Activated CD8-positive, alpha-beta T cell treated with anti-CD3 and anti-CD28 coated beads for 36 hours (primary cell): ENCODE results near the gene IL1A. TPM values are rescaled to one million over a fixed set of nuclear protein-coding genes. Genes with fewer than 3 reads are reported as not detected.
A peak's percentile ranks its signal among the peaks of the same experiment; 100 is the strongest.

Experiments used
- ATAC-seq: fragments of 200-7000 bp; cut with Tn5 transposase; one replicate; pipeline ENCODE4 v1.10.0; 2021; ENCODE audit warnings: mild to moderate bottlenecking, moderate library complexity
- CTCF ChIA-PET: fragments of 350-600 bp; sonication (Branson Sonifier 250); formaldehyde crosslinking; loops from one replicate; lab custom pipeline; 2021; ENCODE audit warnings: antibody characterized with exemption; lab: Charles Lee
- POLR2A ChIA-PET: fragments of 350-600 bp; sonication (Branson Sonifier 250); formaldehyde crosslinking; loops from one replicate; lab custom pipeline; 2021; ENCODE audit warnings: antibody characterized with exemption; lab: Charles Lee
- DNase-seq: peaks from one replicate; pipeline ENCODE4 v3.0.0-alpha.2; 2020
- H3K27ac Mint-ChIP-seq: one replicate; pipeline ENCODE4 v1.8.0; 2021; ENCODE audit warnings: mild to moderate bottlenecking, mixed read lengths
- H3K27me3 Mint-ChIP-seq: one replicate; pipeline ENCODE4 v1.8.0; 2021; ENCODE audit warnings: mixed read lengths
- H3K36me3 Mint-ChIP-seq: one replicate; pipeline ENCODE4 v1.8.0; 2021; ENCODE audit warnings: low read depth, mixed read lengths
- H3K4me1 Mint-ChIP-seq: one replicate; pipeline ENCODE4 v1.8.0; 2021; ENCODE audit warnings: low read depth, mixed read lengths
- H3K4me3 Mint-ChIP-seq: one replicate; pipeline ENCODE4 v1.8.0; 2021; ENCODE audit warnings: mild to moderate bottlenecking, moderate library complexity, mixed read lengths
- H3K9me3 Mint-ChIP-seq: one replicate; pipeline ENCODE4 v1.8.0; 2021; ENCODE audit warnings: mixed read lengths
- intact Hi-C: fragments of 100-400 bp; cut with micrococcal nuclease; formaldehyde crosslinking; loops from one replicate; pipeline ENCODE4 v1.10.0; 2022
- total RNA-seq, 2 experiments: library from RNA; stranded (reverse); gene quantifications; one replicate each; pipeline ENCODE4 v1.2.3, GENCODE V29; 2021
- TF ChIP-seq, protein P1 (sequence below): fragments of 200-600 bp; IDR thresholded peaks from one replicate; pipeline ENCODE4 v1.8.0; 2022; ENCODE audit warnings: antibody characterized with exemption, mild to moderate bottlenecking

IL1A gene
- total RNA-seq, 2 experiments from 2014 or later = 0.69 to 0.99 TPM

DNA sequence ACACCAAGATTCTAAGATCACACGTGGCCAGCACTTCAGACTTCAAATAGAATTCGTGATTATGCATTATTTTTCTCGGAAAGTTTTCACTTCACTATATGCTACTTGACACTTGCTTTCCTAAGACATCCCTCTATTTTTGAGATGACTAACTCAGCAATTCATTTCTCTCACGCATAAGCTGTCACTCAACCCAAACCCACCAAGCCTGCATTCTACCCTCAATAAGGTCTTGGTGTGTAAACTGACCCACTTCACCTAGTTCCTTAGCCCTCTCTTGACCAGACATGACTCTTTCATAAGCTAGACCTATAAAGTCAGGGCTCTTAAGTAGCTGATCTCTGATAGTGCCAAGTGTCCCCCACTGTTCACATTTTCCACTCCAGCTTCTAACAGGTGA, 31.6 kb downstream of the IL1A start:
- ATAC-seq (no peak), DNase-seq (no peak)
- intact Hi-C loops = no loop called here
- TF ChIP-seq, protein P1, sequence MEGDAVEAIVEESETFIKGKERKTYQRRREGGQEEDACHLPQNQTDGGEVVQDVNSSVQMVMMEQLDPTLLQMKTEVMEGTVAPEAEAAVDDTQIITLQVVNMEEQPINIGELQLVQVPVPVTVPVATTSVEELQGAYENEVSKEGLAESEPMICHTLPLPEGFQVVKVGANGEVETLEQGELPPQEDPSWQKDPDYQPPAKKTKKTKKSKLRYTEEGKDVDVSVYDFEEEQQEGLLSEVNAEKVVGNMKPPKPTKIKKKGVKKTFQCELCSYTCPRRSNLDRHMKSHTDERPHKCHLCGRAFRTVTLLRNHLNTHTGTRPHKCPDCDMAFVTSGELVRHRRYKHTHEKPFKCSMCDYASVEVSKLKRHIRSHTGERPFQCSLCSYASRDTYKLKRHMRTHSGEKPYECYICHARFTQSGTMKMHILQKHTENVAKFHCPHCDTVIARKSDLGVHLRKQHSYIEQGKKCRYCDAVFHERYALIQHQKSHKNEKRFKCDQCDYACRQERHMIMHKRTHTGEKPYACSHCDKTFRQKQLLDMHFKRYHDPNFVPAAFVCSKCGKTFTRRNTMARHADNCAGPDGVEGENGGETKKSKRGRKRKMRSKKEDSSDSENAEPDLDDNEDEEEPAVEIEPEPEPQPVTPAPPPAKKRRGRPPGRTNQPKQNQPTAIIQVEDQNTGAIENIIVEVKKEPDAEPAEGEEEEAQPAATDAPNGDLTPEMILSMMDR = no peak
- H3K4me1 Mint-ChIP-seq = peaks cover 14% of the 10 kb centered on the region
- ChIA-PET POLR2A (interaction anchor here (2.6 kb wide), 1 partner anchor 10 kb away, joined by 9 read pairs; no protein-coding TSS in a partner anchor), CTCF (interaction anchor here (1.3 to 9.1 kb wide), 7 partner anchors 12 to 207 kb away, joined by 3 to 159 read pairs (median 6); no protein-coding TSS in a partner anchor)
- no peaks in the 10 kb centered on the region for H3K27me3 Mint-ChIP-seq
- peaks cover 53% of the 10 kb centered on the region for H3K36me3 Mint-ChIP-seq
- no peaks in the 10 kb centered on the region for H3K9me3 Mint-ChIP-seq
- H3K27ac Mint-ChIP-seq = no peak overlapping the region
- no peak overlapping the region for H3K4me3 Mint-ChIP-seq

DNA sequence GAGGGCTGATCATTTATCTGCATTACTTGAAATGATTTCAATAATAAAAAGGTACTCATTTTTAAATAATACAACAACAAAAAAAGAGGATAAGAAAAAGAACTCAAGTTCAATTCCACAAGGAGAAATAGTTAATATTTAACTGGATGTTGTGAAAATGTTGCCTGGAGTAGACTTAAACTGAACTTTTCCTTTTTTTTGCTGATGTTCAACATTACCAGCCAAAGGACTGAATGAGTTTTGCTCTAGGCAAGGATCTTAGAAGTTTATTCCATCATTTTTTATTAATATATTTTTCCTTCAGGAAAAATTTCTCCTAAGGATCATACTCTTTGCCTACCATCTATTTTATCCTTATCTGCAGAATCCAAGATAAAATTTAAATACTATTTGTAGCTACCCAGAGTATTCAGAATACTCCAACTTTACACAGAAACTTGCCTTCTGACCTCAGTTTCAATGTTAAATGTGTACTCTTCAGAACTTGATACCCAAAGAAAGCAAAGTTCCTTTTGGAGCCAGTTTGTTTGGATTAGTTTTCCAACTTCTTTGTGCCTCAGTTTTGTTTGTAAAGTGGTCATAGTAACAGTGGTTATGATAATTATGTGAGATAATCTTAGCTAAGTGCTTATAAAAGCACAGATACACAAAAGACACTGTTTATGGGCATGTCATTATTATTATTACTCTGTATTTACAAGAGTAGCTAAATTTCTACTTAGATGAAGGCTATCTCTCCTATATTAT, 32.7 kb downstream of the IL1A start:
- TF ChIP-seq, protein P1 = no peak
- H3K27ac Mint-ChIP-seq = no peak overlapping the region
- no peak overlapping the region for H3K4me3 Mint-ChIP-seq
- no peak for DNase-seq
- POLR2A ChIA-PET = interaction anchor here (2.6 kb wide), 1 partner anchor 12 kb away, joined by 9 read pairs; no protein-coding TSS in a partner anchor
- peaks cover 14% of the 10 kb centered on the region for H3K4me1 Mint-ChIP-seq
- ATAC-seq = no peak
- no peaks in the 10 kb centered on the region for H3K27me3 Mint-ChIP-seq
- CTCF ChIA-PET = interaction anchor here (0.9 to 9.1 kb wide), 7 partner anchors 25 to 216 kb away, joined by 3 to 159 read pairs (median 6); no protein-coding TSS in a partner anchor
- intact Hi-C loops = no loop called here
- peaks cover 49% of the 10 kb centered on the region for H3K36me3 Mint-ChIP-seq
- H3K9me3 Mint-ChIP-seq = no peaks in the 10 kb centered on the region

DNA sequence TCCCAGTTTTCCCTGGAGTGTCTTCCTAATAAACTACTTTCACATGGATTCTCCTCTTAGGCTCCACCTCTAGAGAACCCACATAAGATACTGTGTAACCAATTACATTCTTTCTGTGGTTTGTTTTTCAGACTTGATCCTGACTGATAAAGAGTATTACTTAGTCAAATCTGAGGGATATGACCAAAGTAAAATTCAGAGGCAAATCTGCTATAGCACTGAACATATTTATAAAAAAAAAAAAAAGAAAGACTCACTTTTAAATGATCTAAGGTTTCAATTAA, 33.8 kb downstream of the IL1A start:
- TF ChIP-seq, protein P1 = no peak
- intact Hi-C loops = no loop called here
- CTCF ChIA-PET = interaction anchor here (1.0 to 9.1 kb wide), 23 partner anchors 10 to 211 kb away, joined by 3 to 159 read pairs (median 7); partner anchors contain the start of gene IL1A
- no peak overlapping the region for H3K4me3 Mint-ChIP-seq
- POLR2A ChIA-PET = no interaction called here
- DNase-seq (no peak), ATAC-seq (no peak)
- H3K27me3 Mint-ChIP-seq = no peaks in the 10 kb centered on the region
- H3K27ac Mint-ChIP-seq = no peak overlapping the region
- no peaks in the 10 kb centered on the region for H3K9me3 Mint-ChIP-seq
- H3K4me1 Mint-ChIP-seq = peaks cover 14% of the 10 kb centered on the region
- peaks cover 40% of the 10 kb centered on the region for H3K36me3 Mint-ChIP-seq

DNA sequence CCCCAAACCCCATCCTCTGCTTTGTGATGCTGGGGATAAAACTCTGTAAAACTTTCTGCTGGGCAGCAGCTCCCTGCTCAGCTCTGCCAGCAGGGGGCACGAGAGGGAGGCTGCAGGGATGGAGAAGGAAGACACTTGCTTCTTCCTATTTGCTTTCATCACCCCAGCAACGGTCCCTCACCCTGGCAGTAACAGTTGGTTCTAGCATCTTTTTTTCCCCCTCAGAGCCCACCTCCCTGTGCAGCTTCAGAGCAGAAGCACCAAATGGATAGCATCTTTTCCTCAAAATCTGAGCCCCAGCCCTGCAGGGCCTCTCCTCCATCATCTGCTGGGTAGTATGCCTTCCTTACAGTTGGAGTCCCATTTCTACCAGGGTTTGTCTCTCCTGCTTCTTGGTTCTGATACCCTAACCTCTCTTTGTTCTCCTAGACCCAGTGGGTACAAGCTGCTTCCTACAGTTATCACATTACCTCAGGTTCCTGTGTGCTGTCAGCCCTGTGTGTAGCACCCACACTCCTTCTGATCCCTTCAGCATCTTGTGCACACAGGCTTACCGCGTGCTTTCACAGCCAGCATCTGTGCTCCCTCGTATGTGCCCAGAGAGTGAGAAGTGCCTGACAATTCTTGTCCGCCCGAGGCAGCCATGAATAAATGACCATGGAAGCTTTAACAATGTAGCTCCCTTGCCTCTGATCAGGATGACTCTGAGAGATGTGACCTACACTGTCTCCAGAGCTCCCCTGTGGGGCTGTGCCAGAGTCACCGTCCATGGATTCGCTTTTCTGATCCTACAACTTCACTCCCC, 34.3 kb downstream of the IL1A start:
- ATAC-seq (peak; percentile 89), DNase-seq (peak; percentile 83)
- H3K27ac Mint-ChIP-seq = peak overlapping the region; percentile 1
- no peaks in the 10 kb centered on the region for H3K9me3 Mint-ChIP-seq
- H3K27me3 Mint-ChIP-seq = no peaks in the 10 kb centered on the region
- H3K4me3 Mint-ChIP-seq = no peak overlapping the region
- intact Hi-C loops = loop anchor here (2.0 to 5.0 kb wide), 2 partner anchors 135 to 192 kb away; no protein-coding TSS in a partner anchor
- ChIA-PET CTCF (interaction anchor here (0.6 to 9.1 kb wide), 54 partner anchors 10 to 307 kb away, joined by 3 to 159 read pairs (median 4); partner anchors contain the start of gene IL1A), POLR2A (interaction anchor here (0.8 kb wide), 1 partner anchor 165 kb away, joined by 3 read pairs; no protein-coding TSS in a partner anchor)
- peaks cover 36% of the 10 kb centered on the region for H3K36me3 Mint-ChIP-seq
- H3K4me1 Mint-ChIP-seq = peaks cover 14% of the 10 kb centered on the region
- TF ChIP-seq, protein P1 = peak; percentile 97
